Esophagus muscularis mucosa (tissue), 4 donors: ENCODE results near the gene AKT1.

Experiments used
- CTCF ChIP-seq, 3 experiments: fragments of 200-600 bp in 2 of 3; fragments of 450-650 bp in 1 of 3; sonication (generic) in 2 of 3; IDR thresholded peaks; one replicate each; pipeline ENCODE4 v1.5.1; 2017 to 2019; ENCODE audit warnings: antibody characterized with exemption in 3 of 3, mild to moderate bottlenecking in 2 of 3, moderate library complexity in 1 of 3
- EP300 ChIP-seq: sonication (generic); formaldehyde crosslinking; IDR thresholded peaks from one replicate; pipeline ENCODE4 v1.6.1; 2017; ENCODE audit warnings: antibody characterized with exemption
- POLR2AphosphoS5 ChIP-seq, 2 donors: sonication (generic); formaldehyde crosslinking; IDR thresholded peaks; one replicate each; pipeline ENCODE4 v1.6.1; 2017; ENCODE audit warnings: antibody characterized with exemption in 2 of 2

GRCh38 chr14:104789752-104790743, 5.5 kb downstream of the AKT1 start:
- TF ChIP-seq CTCF (IDR thresholded peaks at IDR 0.05) (no peak), EP300 (no peak), POLR2AphosphoS5 (IDR thresholded peaks at IDR 0.05) (no peak)
